HG03064 (cell line): ENCODE data around the gene RIT2.

Experiments used
- ATAC-seq: cut with Tn5 transposase; IDR thresholded peaks from one replicate; pipeline ENCODE4 v1.9.1; 2021; ENCODE audit warnings: low read depth; ENCODE audit not compliant: unreplicated experiment

RIT2 gene

DNA sequence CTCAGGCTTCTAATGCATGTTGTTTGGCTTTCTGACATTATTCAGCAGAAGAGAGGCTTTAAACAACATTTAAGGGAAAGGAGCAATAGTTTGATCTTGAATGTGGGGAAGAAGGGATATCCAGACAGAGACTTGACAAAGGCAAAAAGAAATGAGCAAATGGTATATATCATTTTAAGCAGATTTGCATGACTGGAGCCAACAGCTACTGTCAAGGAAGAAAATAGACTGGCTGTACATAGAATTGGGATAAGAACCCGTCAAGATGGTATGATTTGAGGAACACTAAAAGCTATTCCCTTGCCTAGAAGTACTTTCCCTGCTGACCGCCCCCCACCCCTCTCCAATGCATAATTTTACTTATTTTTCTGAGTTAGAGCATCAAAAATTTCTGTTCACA lies 174.5 kb downstream of the RIT2 start:
- no peak for ATAC-seq

DNA sequence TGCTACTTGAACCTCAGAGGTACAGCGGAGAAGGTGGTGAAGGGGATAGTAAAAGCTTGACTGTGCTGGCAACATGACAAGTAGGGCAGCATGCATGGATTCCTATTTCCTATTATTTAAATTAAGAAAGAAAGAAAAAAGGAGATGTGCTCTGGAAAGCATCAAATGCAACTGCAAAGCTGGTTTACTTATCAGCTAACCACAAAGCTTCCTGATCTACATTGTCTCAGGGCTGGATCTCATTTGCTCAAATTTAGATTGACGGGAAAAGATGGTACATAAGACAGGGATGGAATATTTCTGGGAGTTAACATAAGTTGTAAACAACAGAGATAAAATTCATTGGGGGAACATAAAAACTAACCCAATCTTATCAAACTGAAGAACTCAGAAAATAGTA lies 178.0 kb downstream of the RIT2 start:
- no peak for ATAC-seq

DNA sequence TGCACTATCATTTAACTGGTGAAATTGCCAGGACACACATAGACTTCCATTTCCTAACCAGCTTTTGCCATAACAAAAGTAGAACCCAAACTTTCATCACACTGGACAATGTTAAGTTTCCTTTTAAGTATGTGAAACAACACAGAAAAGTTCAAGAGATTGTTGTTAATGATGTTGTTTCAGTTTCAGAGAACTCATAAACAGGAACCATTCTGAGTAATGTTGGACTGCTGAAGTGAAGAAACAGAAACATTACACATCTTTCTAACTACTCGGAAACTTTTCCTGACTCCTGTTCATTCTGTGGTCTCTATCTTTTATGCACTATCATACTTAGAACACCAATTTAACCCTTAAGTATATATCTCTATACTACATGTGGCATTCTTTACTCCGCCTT lies 179.2 kb downstream of the RIT2 start:
- ATAC-seq, result no peak

DNA sequence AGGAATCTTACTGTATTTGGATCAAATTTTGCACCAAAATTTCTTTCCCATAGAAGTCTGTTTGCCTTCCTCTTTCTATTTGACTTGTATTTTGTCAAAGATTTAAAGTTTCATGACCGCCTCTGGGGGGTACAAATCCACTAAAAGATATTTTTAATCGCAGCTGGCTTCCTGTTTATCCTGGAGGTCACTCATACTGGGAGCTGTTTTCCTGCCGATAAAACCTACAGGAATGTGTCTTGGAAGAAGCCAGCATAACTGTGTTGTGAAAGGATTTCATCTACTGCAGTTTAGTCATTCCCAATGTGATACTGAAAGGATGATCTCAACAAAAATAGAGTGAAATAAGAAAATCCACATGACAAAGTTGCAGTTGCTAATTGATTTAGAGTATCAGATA lies 184.0 kb downstream of the RIT2 start:
- no peak for ATAC-seq

DNA sequence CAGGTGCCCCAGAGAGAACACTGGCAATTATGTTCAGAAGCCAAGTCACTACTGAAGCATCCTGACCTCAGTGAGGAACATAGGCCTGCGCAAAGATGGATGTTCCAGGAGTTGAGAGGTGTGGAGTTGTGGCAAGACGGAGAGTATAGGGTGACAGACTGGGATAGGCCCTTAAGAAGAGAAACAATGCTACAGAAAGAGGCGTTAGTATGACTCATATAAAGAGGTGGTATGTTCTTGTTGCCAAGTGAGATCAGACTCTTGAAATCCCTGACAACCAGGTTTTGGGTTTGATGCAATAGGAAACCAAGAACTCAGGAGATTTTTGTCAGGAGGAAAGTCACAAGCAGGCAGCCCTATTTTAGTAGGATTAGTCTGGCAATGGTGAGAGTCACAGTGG lies 185.6 kb downstream of the RIT2 start:
- no peak for ATAC-seq

DNA sequence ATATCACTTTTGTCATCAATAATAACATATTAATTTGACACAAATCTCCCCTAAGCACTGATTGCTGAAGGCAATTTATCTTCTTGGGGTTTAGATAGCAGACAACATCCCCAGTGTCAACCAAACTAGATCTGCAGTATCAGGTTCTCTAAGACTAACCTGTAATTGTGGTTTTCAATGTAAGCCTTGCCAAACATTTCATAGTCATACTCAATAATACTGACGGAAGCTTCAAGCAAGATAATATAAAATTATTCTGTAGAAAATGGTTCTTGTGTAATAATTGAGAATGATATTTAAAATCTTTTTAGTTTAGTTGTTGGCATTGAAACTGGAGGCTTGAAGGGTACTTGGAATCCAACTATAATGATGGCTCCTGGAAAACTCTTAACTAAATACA lies 186.3 kb downstream of the RIT2 start:
- no peak for ATAC-seq

DNA sequence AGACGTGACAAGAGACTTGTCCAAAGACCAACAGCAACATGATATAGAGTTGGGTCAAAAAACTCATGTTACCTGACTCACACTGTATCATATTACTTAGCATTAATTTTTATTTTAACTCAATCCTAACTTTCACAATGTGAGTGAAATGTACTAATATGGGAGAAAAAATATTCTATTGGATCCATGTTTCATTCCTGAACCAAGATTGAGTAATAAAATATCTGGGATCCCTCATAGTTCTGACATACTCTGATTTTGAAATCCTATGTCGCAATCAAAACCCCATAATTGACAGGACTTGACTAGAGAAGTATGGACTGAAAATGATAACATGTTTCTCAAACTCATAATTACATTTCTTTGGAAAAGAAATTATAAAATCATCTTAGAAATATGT lies 190.4 kb downstream of the RIT2 start:
- ATAC-seq, result no peak

DNA sequence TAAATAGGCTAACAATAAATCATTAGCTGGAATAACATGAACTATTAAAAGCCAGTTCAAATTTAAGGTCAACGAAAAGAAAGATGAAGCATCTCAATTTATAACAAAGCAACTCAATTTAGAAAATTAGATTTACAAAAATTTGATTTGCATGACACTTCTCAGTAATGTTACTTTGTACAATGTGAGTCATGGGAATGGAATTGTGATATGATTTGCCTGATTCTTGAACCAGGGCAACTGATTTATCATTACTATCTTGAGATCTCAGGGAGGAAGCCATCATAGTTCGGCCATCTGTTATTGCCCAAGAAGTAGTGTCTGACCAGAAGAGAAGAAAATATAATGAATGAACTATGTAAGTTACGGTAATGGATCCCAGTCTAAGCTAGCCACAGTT lies 193.1 kb downstream of the RIT2 start:
- no peak for ATAC-seq

DNA sequence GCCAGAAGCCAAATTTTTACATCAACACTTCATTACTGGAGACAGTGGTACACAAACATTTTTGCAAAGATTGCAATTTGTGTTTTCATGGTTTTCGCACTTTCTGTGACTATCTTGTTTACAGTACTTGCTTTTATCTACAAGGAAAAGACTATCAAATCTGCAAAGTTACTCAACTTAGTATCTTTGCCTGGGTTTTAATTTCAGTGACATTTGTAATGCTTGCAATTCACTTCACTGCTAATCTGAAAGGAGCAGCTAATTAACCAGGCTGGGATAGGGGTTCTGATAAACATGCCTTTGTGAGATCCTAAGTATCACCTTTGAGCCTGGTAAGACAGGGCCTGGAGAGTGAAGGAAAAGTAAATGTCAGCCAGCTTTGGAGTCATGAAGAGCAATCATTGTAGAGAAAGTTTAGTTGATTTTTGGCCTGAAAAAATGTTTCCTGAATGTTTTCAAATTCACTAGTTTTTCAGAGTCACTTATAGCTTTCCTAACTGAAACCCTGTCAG lies 194.2 kb downstream of the RIT2 start:
- ATAC-seq, result no peak

DNA sequence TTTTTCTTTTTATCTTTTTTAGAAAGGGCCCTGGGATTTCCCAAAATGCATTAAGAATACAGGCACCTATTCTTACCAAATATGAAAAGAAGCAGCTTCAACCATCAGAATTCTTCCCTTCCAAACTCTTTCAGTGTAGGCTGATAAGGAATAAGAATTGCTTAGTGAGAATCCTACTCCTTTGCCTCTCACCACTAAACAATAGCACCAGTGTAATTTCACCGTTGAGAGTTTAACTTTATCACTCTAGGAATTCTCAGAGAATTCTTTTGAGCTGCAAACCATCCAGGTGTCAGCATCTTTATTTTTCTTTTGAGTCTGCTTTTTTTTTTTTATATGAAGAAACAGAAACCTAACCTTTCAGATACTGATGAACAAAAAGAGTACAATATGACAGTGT lies 194.9 kb downstream of the RIT2 start:
- no peak for ATAC-seq

DNA sequence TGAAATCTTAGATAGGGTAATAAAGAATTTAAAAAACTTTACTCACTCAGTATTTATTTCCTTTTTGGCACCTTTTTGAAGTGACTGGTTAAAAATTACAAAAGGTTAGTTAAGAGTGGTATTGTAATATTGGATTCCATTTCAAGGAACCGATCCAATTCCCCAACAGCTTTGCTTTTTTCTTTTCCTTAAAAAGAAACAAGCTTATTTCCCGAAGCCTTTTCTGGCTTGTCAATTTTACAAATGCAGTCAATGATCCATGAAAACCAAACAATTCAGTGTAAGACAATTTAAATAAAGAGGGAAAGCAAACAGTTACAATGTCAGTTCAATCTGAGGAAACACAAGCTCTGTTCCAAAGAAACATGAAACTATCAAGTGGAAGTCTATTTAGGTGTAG lies 200.2 kb downstream of the RIT2 start:
- no peak for ATAC-seq

DNA sequence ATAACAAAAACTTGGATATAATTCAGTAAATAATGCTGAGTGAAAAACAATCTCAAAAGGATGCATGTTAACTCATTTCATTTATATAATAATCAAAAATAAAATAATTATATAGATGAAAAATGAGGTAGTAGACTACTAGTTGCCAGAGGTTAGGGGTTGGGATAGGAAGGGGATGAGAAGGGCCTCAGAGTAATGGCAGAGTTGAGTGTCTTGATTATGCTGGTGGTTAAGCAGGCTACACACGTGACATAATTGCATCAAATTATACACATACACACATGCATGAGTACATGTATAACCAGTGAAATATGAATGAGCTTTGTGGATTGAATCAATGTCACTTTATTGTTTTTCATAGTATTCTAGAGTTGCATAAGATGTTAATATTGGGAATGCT lies 201.0 kb downstream of the RIT2 start:
- no peak for ATAC-seq

DNA sequence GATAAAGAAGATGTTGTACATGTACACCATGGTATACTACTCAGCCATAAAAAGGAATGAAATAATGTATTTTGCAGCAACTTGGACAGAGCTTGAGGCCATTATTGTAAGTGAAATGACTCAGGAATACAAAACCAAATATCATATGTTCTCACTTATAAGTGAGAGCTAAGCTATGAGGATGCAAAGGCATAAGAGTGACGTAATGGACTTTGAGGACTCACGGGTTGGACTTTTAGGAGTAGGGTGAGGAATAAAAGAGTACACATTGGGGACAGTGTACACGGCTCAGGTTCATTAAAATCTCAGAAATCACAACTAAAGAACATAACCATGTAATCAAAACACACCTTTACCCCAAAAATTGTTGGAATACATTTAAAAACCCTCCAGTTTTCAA lies 206.4 kb downstream of the RIT2 start:
- no peak for ATAC-seq

DNA sequence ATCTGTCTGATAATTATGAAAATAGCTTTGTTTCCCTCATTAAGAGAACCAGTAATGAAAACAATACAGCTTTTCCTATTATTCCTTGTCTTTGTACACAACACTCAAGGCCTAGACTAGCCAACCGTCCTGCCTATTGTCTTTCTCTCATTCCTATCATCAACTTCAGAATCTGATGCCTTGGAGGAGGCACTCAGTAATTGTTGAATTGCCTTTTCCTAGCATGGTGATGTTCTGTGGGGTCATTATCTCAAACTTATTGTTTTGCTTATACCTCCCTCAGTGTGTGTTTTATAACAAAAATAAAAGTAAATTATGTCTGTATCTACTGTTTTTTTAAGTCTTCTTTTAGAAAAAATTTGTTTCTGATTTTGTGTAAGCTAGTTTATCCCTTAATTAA lies 208.7 kb downstream of the RIT2 start:
- ATAC-seq, result no peak

DNA sequence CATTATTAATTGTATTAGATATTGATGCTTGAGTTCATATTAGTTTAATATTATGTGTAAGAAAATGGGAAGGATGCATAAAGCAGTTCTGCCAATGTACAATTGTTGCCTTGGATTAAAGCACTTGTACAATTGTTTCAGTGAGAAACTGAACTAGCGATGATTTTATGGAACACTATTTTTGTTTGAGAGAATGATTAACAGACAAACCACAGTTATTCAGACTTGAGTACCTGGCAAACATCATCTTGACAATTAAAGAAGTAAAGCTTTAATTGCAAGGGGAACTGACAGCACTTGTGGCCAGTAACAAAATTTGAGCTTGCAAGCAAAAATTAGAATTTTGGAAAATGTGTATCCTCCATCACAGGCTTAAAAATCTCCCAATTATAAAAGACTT lies 214.3 kb downstream of the RIT2 start:
- no peak for ATAC-seq

DNA sequence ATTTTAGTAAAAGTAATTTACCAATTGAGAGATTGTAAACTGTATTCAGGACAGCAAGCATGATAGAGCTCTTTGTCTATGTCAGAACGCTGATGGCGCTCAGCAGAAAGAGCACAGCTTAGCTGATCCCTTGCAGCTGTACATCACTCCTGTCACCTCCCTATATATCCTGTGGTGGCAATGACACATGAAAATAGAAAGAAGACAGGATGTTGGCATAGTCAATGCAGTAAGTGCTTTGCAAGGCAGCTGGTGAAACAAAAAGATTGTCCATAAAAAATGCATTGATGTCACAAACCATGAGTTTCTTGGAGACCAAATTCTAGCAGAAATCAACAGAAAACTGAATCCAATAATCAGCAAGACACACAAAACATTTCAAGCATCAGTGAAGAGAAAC lies 221.5 kb downstream of the RIT2 start:
- ATAC-seq, result no peak

DNA sequence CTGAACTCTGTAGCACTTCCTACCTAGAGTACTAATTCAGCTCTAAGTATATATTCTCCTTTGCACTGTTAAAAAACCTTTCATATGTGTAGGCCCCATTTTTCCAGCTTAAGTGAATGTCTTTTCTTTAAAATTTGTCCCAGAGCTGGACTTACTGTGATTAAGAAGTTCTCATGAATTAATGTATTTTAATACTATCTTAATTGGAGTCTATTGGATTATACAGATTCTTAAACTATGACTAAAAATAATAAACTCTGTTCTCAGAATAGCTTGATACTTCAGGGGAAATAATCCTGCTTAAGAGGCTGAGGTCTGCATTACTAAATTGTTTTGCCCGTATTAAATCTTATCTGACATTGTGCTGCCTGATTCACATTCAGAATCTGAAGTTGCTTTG lies 223.3 kb downstream of the RIT2 start:
- no peak for ATAC-seq

DNA sequence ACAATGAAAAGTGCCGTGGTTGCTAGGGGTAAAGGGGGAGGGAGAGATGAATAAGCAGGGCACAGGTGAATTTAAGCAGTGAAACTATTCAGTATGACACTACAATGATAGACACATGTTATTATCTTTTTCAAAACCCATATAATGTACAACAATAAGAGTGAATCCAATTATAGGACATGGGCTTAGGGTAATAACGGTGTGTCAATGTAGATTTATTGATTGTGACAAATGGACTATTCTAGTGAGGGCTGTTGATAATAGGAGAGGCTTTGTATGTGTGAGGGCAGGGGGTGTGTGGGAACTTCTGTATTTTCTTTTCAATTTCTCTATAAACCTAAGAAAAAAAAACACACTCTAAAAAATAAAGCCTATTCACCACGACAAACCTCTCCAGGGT lies 223.8 kb downstream of the RIT2 start:
- no peak for ATAC-seq

DNA sequence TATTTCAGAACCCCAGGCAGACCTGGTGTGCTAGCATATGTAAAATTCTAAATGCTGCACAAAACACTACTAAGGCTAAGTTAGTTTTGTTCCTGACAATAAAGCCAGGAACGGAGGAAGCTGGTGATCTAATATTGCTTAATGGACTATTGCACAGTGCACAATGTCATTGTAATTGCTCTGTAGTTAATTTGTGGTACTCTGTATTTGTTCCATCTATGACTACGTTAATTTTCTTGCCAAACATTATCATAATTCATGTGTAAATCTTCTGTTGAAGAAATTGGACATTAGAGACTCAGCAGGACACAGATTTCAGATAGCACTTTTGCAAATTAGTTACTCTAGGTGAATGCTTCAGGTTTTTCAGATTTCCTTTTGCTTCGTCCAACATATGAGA lies 232.3 kb downstream of the RIT2 start:
- ATAC-seq, result no peak

DNA sequence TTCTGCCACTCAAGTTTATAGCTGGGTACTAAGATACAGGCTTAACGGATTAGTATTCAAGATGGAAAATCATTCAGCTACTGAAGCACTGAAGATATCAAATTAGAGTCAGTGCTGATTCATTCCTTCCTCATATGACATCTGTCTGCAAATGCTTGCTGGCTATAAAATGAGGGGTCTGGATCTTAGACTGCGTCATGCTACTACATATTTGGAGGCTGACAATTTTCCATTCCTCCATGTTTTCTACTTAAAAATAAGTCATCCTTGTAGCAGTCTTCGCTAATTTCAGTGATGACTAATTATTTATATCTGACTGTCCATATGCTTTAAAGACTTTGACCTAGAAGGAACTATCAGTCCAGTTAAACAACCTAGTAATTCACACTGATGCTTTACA lies 233.4 kb downstream of the RIT2 start:
- ATAC-seq, result no peak

DNA sequence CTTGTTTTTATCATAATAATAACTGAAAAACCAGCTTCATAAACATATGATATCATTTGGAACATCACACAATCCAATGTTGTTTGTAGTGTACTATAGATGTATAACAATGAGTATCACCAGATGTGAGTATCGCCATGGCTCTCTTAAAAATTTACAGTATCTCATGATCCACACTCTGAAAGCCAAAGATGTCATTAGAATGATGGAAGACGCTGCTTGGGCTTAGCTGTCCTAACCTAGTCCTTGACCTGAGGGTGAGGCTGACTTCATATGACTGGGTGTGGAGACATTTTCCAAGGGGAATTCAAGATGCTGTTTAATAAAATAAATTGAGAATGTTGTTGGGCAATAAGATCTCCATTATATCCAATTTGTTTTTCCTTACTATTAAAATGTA lies 242.6 kb downstream of the RIT2 start:
- no peak for ATAC-seq

DNA sequence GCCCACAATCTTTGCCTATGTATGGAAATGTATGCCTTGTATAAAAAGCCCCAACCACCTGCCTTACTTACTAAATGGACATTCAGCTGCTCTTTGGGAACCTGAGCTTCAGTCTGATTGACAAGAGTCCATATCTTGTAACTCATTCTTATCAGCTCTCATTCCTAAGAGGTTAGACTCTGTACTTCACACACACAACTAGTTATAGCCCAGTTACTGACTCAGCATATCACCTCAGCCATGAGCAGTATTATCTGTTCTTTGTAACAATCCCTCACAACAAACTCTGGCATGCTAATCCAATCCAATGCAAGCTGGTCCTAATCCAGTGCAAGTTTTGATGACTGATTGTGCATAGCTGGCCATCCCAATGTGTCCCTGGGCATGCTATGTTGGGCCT lies 250.6 kb downstream of the RIT2 start:
- ATAC-seq, result no peak

DNA sequence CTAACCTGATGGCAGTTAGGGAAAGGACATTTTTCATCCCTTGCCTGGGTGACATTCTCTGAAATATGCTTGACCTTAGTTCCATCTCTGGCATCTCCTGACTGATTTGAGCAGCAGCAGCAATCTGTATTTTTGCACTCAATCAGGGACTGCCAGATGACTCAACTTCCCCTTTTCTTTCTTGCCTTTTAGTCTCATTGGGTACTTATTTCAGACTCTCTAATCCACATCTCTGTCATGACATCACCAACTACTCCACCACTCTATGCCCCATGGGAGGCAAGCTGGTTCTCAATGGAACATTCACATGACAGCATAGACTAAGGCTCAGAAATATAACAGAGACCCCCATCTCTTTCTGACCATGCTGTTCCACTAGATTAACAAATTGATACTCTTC lies 254.2 kb downstream of the RIT2 start:
- no peak for ATAC-seq

DNA sequence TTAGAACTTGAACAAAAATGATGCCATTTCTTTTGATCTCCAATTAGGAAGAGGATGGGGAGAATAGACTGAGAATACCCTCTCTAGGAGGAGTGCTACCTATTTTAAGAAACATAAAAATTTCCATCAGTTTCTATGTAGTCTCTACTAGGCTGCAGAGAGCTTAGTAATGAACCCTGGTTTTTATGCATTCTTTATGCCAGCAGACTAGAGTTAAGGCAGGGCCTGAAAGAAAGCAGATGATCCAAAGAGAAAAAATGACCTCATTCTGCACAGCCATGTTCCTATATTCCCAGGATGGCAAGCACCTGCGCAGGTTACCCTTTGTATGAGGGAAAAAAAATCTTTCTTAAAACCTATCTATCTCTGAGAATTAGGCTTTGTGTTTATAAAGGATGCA lies 254.9 kb downstream of the RIT2 start:
- no peak for ATAC-seq
